ENCODE data around the gene MICAL3. TPM values are rescaled to one million over a fixed set of nuclear protein-coding genes. Genes with fewer than 3 reads are reported as not detected.

Gene MICAL3
- total and polyA plus RNA-seq, 2 experiments from 2014 or later, result 27.3 to 76.9 TPM

DNA sequence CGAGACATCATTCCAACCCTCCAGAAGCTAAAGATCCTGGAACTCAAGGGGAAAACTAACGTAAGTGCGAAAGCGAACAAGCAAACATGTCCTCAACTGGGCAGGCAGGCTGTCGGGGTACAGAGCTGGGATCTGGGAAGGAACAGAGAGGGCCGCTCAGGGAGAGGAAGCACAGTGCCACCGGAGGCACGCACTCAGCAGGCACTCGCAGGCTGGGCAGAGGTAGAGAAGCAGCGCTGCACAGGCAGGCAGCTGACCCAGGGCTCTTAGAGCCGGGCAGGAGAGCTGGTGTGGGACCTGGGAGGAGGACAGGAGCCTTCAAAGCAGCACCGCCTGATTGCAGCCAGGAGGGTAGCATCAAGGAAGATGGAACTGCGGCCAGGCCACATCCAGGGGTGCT lies 62.2 kb downstream of the MICAL3 start:
- no peak for DNase-seq (ENCODE audit: low read depth in 1 of 2, low spot score in 1 of 2)
- Histone ChIP-seq H3K9me3 (ENCODE audit: low read depth) (no peaks in the 10 kb centered on the region), H3K4me1 (ENCODE audit: low read depth) (peaks cover 23% of the 10 kb centered on the region), H3K27ac (peak overlapping the region; percentile 17), H3K4me3 (no peak overlapping the region), H3K27me3 (no peaks in the 10 kb centered on the region), H3K36me3 (no peaks in the 10 kb centered on the region)
- TF ChIP-seq, protein P1, sequence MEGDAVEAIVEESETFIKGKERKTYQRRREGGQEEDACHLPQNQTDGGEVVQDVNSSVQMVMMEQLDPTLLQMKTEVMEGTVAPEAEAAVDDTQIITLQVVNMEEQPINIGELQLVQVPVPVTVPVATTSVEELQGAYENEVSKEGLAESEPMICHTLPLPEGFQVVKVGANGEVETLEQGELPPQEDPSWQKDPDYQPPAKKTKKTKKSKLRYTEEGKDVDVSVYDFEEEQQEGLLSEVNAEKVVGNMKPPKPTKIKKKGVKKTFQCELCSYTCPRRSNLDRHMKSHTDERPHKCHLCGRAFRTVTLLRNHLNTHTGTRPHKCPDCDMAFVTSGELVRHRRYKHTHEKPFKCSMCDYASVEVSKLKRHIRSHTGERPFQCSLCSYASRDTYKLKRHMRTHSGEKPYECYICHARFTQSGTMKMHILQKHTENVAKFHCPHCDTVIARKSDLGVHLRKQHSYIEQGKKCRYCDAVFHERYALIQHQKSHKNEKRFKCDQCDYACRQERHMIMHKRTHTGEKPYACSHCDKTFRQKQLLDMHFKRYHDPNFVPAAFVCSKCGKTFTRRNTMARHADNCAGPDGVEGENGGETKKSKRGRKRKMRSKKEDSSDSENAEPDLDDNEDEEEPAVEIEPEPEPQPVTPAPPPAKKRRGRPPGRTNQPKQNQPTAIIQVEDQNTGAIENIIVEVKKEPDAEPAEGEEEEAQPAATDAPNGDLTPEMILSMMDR (IDR thresholded peaks at IDR 0.05; ENCODE audit: low read depth, low read length), result no peak

DNA sequence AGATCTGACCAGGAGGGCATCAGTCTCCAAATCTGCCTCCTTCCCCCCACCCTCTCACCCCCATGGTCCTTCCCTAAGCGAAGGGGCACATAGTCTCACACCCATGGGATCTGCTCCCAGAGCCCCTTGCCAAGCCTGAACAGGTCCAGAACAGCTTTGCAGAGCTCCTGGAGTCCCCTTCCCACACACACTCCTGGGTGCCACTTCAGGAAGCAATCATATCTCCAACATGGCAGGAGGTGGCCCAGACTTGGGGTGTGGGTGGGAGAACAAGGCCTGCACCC lies 63.0 kb downstream of the MICAL3 start:
- no peak overlapping the region for H3K27ac ChIP-seq
- H3K36me3 ChIP-seq, result no peaks in the 10 kb centered on the region
- H3K27me3 ChIP-seq, result no peaks in the 10 kb centered on the region
- TF ChIP-seq, protein P1 (IDR thresholded peaks at IDR 0.05; ENCODE audit: low read depth, low read length), result no peak
- H3K4me3 ChIP-seq, result no peak overlapping the region
- H3K9me3 ChIP-seq (ENCODE audit: low read depth), result no peaks in the 10 kb centered on the region
- DNase-seq (ENCODE audit: low read depth in 1 of 2, low spot score in 1 of 2), result no peak
- peaks cover 23% of the 10 kb centered on the region for H3K4me1 ChIP-seq (ENCODE audit: low read depth)

DNA sequence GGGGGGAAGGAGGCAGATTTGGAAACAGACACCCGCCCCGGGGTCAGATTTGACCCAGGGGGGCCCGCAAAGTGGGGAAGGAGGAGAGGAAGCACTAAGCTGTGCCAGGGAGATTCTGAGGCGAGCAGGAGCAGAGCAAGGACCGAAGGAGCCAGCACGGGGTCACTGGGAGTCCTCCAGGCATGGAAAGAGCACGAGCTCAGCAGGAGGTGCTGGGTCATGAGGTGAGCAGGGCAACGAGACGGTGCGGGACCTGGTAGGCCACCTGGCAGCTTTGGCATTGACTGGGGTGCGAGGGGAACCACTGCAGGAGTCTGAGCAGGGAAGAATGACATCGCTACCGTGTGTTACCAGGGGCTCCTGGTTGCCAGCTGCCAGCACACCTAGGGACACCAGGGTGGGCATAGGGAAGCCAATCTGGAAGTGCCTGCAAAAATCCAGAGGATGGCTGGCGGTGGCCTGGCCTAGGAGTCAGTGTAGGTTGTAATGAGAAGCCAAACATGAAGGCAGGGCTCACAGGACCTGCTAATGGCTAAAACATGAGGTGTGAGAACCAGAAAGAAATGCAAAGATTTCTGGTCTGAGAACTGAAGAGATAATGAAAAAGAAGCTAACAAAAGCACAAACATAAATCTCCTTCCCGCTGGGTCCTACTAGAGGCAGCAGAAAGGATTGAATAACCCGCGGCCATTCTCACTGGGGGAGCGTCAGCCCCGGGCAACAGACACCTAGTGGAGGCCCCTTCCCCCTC lies 63.5 kb downstream of the MICAL3 start:
- Histone ChIP-seq H3K9me3 (ENCODE audit: low read depth) (no peaks in the 10 kb centered on the region), H3K36me3 (no peaks in the 10 kb centered on the region), H3K27me3 (no peaks in the 10 kb centered on the region), H3K4me1 (ENCODE audit: low read depth) (peaks cover 23% of the 10 kb centered on the region), H3K4me3 (no peak overlapping the region), H3K27ac (no peak overlapping the region)
- no peak for DNase-seq (ENCODE audit: low read depth in 1 of 2, low spot score in 1 of 2)
- TF ChIP-seq, protein P1 (IDR thresholded peaks at IDR 0.05; ENCODE audit: low read depth, low read length), result no peak

DNA sequence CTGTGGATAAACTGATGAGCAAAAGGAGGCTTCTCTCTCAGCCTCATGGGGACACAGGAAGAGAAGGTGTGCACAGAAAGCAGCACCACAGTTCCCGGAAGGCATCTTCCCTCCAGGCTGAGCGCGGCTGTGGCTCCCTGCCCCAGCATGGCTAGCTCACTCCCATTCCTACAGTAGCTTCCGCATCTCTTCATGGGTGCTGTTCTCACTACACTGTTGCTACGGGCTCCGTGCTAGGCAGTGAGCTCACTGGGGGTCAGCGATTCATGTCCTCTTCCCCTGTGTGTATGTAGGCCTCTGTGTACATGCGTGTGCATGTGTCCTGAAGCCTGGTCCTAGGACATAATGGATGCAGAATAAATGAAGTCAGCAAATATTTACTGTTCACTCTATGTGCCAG lies 64.3 kb downstream of the MICAL3 start:
- H3K4me3 ChIP-seq, result no peak overlapping the region
- H3K27ac ChIP-seq, result no peak overlapping the region
- DNase-seq (ENCODE audit: low read depth in 1 of 2, low spot score in 1 of 2), result no peak
- no peaks in the 10 kb centered on the region for H3K27me3 ChIP-seq
- H3K4me1 ChIP-seq (ENCODE audit: low read depth), result peaks cover 23% of the 10 kb centered on the region
- no peaks in the 10 kb centered on the region for H3K36me3 ChIP-seq
- no peaks in the 10 kb centered on the region for H3K9me3 ChIP-seq (ENCODE audit: low read depth)
- TF ChIP-seq, protein P1 (IDR thresholded peaks at IDR 0.05; ENCODE audit: low read depth, low read length), result no peak

DNA sequence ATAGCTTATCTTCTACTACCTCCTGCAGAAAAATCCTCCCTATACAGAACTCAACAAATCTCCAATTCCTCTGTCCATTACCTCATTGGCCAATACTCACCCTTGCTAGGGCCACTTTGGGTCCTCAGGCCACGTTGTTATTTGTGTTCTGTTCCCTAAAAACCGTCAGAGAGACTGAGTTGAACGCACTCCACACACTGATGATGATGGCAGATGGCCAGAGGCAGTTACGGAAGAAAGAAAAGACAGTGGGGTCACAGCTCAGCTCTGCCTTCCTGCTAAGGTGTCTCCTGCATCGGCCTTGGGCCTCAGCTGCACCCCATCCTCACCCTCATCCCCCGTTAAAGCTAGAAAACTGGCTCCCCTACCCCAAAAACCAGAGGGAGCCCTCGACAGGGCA lies 66.2 kb downstream of the MICAL3 start:
- H3K27me3 ChIP-seq, result no peaks in the 10 kb centered on the region
- H3K36me3 ChIP-seq, result no peaks in the 10 kb centered on the region
- H3K9me3 ChIP-seq (ENCODE audit: low read depth), result no peaks in the 10 kb centered on the region
- H3K4me3 ChIP-seq, result no peak overlapping the region
- TF ChIP-seq, protein P1 (IDR thresholded peaks at IDR 0.05; ENCODE audit: low read depth, low read length), result no peak
- H3K27ac ChIP-seq, result no peak overlapping the region
- H3K4me1 ChIP-seq (ENCODE audit: low read depth), result peaks cover 8% of the 10 kb centered on the region
- no peak for DNase-seq (ENCODE audit: low read depth in 1 of 2, low spot score in 1 of 2)
